Measurements from ENCODE around the gene PPY.
"Not testable (repeated sequence)": the region's sequence is repeated elsewhere in the genome, so short reads cannot be mapped to it uniquely, and the experiment has no call there.

PPY gene

DNA sequence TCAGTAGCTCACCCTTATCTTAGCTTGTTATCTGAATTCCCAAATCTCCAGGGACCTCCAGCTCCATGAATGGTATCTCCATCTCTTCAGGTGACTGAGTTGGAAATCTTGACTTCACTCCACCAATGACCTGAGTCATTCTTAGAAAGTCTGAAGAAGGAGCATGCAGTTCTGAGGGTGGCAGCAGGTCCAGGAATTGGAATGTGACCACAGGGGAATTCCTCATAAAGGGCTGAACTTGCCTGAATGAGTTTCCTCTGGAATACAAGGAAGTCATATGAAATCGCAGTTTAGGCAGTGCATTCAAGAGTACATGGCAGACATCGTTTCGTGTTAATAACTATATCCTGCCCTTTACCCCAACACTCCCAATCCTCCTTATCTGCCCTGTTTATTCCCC is 24.0 kb upstream of the PPY start:
- DNase-seq (ENCODE audit: low spot score), result no peak

DNA sequence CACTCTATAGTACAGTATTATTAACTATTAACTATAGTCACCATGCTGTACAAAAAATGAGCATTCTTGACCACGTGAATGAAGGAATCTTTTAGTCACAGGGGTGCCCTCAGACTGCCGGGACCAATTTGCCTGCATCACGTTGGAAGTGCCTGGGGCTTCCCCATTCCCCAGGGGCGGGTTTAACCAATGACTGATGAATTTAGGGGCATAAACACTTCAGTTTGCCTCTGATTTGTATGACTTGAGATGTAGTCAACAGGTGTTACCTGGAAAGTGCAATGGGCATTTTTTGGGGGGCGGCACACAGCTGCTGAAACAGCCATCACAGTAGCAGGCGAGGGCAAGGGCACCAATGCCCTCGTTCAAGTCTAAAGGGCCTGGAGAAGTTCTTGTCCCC is 20.2 kb upstream of the PPY start:
- DNase-seq (ENCODE audit: low spot score), result no peak

DNA sequence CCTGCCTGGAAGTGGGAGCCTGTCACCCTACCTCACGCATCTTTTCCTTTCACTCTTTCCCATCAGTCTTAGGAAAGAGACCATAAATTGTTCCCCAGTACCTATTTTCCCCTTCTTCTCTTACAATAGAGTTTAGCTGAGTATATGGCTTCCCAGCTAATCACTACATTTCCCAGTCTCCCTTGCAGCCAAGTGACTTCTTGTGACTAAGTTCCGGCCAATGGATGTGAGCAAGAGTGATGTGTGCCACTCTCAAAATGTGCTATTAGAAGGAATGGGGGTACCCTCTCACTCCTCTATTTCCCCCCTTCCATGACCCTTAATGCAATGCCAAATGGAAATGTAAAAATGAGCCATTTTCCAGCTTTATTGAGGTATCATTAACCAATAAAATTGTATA is 19.7 kb upstream of the PPY start:
- no peak for DNase-seq (ENCODE audit: low spot score)

DNA sequence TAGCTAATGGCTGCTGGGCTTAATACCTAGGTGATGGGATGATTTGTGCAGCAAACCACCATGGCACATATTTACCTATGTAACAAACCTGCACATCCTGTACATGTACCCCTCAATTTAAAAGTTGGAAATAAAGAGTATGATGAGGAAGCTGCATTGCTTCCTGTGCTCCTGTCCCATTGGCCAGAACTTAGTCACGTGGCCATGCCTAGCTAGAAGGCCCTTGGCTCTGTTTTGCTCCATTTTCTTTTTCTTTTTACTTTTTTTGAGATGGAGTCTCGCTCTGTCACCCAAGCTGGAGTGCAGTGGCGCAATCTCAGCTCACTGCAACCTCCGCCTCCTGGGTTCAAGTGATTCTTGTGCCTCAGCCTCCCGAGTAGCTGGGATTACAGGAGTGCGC is 19.0 kb upstream of the PPY start:
- not testable (repeated sequence) for DNase-seq (ENCODE audit: low spot score)

DNA sequence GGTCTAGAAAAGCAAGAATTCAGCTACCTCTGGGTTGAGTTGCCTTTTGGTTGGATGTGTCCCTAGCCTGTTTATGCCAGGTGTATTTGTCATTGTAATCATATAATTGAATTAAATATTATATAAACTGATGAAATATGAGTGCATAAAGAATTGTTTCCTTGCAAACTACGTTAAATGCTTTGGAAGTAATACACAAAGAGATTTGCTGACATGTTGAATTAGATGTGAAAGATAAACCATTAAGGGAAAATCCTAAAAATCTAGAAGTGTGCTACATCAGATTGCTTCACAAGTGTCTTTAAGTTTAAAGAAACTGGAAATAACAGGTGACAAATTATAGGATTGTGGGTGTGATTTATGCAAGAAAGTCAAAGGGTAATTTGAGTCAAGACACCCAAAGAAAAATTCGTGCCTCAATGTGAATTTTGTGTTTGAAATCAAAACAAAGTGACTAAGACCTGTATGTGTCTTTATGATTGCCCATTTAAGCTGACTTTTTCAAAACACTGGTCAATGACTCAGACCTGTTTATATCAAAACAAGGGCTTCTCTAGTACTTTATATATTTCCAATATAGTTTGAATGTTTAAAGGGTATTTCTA is 16.6 kb upstream of the PPY start:
- DNase-seq (ENCODE audit: low spot score), result no peak

DNA sequence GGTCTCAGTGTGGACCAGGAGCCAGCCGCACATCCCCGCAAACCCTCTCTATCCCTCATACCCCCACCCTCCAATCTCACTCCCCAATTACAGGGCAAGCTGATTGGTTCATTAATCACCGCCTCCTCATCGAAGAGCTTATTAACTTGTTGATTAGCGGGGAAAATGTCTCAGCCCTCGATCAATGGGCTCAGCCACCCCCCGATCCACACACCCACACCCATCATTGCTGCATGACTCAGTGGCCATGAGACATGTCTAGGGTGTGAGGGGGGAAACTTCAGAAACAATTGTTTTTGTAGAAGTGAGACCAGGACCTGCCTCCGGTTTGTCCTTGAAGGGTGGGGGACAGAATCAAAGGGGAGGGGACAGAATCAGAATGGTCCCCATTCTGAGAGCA is 13.9 kb upstream of the PPY start:
- no peak for DNase-seq (ENCODE audit: low spot score)

DNA sequence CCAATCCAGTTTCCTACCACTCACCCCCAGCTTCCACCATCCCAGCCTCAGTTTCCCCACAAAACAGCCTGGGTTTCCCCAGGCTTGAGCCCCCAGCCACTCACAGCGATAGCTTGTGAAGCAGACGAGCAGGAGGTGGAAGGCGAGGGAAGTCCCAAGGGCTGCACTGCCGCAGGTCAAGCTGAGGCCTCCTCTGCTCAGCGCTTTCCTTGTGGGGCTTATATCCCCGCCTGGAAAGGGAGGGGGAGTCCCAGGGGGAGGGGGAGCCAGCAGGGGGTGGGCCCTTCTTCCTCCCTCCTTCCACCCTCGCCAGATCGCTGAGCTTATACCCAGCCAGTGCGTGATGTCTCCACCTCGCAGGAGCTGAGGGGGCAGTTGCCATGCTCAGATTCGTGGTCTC is 11.5 kb upstream of the PPY start, which contains the start of gene PYY:
PYY (minus strand) TSS at position 195 of the 400 bp plus-strand sequence. CDS start 457 bp downstream, outside the sequence.
- DNase-seq (ENCODE audit: low spot score), result no peak

DNA sequence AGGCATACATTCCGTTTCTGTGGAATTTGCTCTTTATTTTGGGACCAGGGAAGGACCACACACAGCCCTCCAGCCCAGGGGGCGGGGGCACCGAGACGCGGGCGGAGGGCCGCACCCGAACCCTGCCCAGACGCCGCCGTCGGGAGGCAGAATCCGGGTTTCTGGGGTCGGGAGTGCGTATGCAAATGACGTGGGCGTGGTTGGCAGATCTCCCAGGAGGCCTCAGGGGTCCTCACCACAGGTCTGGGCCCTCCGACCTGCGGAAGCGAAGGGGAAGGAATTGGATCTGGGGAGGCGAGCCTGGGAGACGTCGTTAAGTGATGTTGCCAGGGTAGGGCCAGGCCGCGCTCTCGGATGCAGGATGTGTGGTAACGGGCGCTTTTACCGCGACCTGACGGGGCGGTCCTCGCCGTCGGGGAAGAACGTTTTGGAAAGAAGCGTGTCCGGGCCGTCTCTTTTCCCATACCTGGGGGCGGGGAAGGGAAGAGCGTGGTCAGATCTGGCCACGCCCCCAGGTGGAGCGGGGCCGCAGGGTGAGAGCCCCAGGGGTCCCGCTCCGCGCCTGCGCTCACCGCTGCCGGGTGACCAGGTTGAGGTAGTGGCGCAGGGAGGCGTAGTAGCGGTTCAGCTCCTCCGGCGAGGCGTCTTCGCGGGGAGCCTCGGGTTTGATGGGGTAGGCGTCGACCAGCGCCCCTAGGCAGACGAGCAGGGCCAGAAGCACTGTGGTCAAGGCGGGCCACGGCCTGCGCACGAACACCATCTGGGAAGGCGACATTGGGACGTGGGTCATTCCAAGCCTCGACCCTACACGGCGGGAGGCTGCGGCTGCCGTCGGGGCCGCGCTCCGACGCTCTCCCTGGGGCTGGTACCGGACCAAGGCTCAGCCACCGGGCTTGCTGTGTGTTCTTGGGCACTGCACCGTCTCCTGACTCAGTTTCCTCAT is 10.7 kb upstream of the PPY start:
- DNase-seq (ENCODE audit: low spot score), result no peak

DNA sequence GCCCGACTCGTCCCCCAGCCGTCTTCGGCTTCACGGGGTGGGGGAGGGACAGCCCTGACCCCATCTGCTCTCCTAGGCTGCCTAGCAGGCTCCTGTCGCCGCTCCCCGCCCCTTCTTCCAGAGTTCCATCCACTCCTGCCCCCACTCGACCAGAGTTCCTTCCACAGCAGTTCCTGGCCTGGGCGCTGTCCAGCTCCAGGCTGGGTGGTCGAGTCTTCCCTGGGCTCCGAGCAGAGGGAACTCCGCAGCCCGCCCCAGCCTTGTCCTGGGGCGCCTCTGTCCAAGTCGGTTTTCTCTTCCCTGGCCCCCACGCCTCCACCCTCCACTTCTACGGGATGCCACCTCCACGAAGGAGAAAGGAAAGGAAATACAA is 10.1 kb upstream of the PPY start:
- no peak for DNase-seq (ENCODE audit: low spot score)

DNA sequence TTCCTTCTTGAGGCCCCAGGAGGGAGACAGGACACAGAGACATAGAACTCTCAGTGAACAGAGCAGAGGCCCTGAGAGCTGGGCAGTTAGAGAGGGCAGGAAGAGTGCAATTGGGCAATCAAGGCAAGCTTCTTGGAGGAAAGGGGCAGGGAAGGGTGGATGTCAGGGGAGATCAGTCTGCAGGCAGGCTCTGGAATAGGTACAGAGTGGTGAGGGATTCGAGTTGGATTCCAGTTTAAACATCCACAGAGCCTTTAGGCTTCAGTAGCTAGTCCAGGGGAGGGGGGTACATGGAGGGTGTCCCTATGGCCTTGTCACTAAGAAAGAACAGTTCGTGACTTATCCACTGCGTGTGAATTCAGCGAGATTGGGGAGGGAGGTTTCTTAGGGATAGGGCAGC is 9.5 kb upstream of the PPY start:
- DNase-seq (ENCODE audit: low spot score), result no peak

DNA sequence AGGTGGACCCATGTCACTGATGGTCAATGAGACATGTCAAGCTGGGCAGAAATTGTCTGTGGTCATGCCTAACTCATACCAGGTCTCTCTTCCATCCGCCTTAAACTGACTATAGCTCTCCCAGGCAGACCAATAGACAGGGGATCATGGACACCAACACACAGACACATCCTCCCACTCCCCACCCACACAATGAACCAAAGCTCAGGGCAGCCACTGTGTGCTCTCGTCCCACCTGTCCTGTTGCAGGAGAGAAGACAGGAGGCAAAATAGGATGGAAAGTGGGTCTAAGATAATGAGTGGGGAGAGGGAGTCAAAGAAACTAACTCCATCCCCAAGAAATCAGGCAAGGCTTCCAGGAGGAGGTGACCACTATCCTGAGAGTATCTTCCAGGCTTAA is 8.3 kb upstream of the PPY start:
- no peak for DNase-seq (ENCODE audit: low spot score)

DNA sequence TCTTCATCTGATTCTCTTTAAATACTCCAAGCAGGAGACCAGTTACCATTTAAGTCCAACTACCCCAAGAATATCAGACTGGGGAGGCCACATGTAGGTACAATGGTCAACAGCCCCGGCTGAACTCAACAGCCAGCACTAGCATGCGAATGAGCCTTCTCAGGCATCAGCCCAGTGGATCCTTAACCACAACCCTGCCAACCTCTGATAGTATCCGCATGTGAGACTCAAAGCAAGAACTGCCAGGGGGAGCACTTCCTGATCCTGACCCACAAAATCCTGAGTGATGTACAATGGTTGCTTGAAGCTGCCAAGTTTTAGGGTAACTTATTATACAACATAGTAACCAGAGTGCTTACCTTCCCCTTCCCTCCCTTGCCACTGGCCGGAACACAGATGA is 7.5 kb upstream of the PPY start:
- DNase-seq (ENCODE audit: low spot score), result peak; percentile 53

DNA sequence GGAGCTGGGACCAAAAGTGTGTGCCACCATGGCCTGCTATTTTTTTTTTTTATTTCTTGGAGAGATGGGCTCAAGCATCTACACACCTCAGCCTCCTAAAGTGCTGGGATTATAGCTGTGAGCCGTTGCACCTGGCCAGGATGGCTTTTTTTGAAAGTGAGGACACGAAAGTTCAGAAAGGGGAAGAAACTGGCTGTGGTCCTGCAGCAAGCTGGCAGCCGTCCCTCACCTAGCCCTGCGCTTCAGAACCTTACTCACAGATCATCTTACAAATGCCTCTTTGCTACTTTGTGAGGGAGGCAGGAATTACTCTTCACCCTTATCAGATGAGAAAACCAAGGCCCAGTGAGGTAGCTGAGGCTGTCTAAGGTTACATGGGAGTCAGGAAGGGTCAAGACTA is 4.5 kb upstream of the PPY start:
- DNase-seq (ENCODE audit: low spot score), result no peak

DNA sequence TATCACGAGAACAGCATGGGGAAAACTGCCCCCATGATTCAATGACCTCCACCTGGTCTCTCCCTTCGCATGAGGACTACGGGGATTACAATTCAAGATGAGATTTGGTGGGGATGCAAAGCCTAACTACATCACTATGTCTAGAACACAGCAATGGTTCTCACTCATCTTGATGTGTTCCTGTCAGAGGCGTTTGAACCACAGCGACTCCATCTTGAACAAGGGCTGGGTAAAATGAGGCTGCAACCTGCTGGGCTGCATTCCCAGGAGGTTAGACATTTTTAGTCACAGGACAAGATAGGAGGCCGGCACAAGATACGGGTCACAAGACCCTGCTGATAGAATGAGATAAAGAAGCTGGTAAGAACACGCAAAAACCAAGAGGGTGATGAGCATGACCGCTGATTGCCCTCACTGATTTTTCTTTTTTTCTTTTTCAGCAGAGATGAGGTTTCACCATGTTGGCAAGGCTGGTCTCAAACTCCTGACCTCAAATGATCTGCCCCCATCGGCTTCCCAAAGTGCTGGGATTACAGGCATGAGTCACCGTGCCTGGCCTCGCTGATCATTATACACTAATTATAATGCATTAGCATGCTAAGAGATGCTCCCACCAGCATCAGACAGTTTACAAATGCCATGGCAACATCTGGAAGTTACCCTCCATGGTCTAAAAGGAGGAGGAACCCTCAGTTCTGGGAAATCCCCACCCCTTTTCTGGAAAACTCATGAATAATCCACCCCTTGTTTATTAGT is 3.0 kb upstream of the PPY start:
- no peak for DNase-seq (ENCODE audit: low spot score)

DNA sequence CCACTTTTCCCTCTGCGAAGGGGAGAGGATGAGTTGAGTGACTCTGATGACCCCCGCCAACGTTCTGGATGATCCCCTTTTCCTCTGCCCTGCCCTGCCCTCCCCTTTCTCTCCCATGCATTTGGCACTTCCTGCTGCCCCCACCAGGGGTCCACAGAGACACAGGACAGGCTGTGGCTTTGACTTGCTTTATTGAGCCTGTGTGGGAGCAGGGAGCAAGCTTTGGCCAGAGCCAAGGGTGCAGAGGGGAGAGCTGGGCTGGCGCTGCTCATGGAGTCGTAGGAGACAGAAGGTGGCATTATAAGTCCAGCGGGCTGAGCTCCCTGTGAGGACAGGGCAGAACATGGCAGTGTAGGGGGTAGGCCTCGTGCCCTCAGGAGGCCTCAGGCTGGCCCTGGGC is 1.6 kb downstream of the PPY start:
- DNase-seq (ENCODE audit: low spot score), result no peak

DNA sequence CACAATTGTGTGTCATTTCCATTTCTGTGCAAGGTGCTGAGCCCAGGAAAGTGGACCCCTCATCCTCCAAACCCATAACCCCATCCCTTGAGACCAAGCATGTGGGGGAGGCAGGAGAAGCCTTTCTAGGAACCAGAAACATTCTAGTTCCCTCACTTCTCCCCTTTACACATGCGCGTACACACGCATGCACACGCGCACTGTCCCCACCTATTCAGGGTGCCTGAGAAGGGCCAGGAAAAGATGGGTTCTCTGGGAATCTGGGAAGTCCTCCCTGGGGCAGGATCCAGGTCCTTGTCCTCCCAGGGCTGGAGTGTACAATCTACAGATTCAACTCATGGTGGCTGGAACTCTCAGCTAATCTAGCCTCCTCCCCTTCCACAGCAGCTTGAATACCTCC is 2.4 kb downstream of the PPY start:
- DNase-seq (ENCODE audit: low spot score), result no peak

DNA sequence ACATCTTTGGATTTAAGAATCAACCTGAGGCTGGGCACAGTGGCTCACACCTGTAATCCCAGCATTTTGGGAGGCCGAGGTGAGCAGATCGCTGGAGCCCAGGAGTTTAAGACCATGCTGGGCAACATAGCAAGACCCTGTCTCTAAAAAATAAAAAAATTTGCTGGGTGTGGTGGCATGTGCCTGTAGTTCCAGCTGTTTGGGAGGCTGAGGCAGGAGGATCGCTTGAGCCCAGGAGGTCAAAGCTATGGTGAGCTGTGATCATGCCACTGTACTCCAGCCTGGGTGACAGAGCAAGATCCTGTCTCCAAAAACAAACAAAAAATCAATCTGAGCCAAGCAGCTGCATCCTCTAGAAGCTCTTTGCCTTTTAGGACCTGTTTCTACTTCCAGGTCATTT is 2.8 kb downstream of the PPY start:
- DNase-seq (ENCODE audit: low spot score), result not testable (repeated sequence)

DNA sequence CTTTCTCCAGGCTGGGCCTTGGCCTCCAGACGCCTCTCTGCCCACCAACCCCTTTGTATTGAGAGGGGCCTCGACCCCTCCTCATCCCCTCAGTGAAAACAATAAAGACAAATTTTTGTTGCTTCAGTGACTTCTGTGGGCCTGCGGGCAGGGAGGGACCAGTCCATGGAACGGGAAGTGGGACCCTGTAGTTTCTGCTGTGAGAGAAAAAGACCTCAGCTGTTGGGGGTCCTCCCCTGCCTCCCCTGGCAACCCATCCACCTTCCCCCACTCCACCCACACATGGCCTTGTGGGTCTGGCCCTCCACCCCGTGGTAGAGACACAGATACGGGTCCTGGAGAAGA is 3.5 kb downstream of the PPY start:
- no peak for DNase-seq (ENCODE audit: low spot score)

DNA sequence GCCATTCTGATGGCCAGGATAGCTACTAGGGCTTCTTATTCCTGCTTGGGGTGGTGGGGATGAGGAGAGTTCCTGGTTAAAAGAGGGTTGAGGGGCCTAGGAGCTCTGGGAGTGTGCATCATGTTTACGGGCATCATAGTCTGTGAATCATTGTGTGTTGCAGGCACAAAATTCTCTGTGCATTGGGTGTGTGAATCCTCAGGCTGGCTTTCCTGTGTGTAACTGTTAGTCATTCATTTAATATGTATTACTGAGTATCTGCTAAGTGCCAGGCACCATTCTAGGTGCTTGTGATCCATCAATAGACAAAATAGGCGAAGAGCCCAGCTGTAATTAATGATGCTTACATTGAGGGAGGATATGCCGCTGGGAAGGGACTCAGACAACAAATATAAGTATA is 5.8 kb downstream of the PPY start:
- no peak for DNase-seq (ENCODE audit: low spot score)

DNA sequence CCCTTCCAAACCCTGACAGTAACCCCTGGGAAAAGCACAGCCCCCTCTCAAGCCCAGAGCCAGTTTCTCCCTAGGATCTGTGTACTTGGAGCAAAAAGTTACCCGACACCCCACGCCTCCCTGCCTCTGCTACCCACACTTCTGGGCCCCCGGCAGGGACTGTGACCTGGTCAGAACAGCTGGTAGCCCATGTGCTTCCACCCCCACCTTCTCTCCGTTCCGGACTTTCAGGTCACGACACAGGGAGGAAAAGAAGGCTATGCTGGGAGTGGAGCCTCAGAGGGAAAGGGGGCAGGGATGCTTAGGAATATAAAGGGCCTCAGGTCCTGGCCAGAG is 6.4 kb downstream of the PPY start:
- DNase-seq (ENCODE audit: low spot score), result no peak

DNA sequence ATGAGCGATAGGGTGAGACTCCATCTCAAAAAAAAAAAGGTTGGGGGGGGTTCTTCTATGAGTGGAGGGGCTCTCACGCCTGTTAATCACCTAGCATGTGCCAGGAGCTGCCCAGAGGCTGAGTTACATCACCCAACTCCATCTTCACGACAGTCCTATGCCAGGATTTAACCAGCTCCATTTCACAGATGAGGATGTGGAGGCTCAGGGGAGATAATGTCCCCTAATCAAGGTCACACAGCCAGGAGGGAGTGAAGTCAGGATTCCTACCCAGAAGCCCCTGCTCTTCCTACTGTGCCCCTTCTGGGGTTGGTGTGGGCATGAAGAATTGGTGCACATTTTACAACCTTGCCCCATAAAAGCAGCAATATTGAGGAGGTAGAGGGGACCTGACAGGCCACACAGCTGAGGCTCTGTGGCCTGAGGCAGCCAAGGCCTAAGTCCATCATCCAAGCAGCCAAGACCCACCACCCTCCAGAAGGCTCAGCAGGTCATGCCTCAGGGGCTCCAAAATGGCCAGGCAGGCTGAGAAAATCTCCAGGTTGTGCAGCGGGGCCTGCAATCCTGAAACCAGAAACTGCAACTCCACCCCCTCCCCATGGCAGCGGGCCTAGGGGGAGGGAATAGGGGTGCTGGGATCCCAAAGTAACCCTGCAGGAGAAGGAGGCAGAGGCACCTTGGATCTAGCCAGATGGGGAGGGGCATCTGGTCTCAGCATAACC is 6.9 kb downstream of the PPY start:
- DNase-seq (ENCODE audit: low spot score), result no peak

DNA sequence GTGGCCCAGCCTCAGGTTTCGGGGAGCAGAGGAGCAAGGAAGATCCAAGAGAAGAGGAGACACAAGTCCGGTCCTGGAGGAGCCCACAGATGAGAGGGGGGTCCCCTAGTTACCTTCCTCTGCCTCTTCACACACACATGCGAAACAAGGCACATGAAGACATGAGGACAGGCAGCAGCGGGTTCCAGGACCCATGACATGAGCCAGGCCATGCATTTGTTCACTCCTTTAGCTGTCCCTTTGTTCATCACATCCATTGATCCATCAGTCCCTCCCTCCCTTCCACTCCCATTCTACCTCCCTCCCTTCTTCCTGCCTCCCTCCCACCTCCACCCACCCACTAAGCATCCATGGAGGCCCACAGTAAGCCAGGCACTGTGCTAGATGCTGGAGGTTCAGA is 9.4 kb downstream of the PPY start:
- no peak for DNase-seq (ENCODE audit: low spot score)

DNA sequence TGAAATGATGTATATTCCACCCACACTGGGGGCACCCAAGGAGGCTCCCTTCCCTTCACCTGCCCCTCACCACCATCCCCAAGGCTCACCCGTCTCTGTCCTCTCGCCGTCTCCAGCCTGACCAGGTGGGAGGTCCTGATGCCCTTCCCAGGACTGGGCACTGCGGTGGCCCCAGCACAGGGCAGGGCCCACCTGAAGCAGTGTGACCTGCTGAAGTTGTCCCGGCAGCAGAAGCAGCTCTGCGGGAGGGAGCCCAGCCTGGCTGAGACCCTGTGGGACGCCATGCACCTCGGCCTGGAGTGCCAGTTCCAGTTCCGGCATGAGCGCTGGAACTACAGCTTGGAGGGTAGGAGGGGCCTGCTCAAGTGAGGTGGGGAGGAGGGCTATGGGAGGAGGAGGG is 9.9 kb downstream of the PPY start:
- DNase-seq (ENCODE audit: low spot score), result no peak

Data from left forelimb (tissue), 1 donor.